ENCODE measurements around the gene BTBD7. TPM values are rescaled to one million over a fixed set of nuclear protein-coding genes. Genes with fewer than 3 reads are reported as not detected.

BTBD7 gene
- total and polyA plus RNA-seq, 2 of the 4 experiments (the other 2 are of a cell fraction), result 11.9 to 30.5 TPM

DNA sequence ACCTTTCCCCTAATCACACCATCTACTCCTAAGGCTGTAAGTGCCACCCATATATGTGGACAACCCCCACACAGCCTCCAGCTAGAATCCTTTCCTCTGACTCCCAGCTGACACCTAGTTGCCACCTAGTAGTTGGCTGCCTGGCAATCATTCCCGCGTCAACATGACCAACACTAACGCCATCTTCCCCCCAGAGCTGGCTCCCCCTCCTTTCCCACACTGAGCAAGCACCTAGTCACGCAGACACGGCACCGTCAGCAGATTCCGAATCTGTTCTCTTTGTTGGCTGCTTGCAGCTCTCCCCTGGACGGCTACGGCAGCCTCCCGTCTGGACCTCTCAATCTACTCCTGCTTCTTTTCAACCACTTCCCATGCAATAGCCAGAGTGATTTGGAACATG lies 98.0 kb downstream of the BTBD7 start:
- dilution Hi-C loops (cut with HindIII; ENCODE audit: low sequenced_read_pairs, unreplicated experiment), result no loop called here
- in situ Hi-C loops (cut with MboI; ENCODE audit: low sequenced_read_pairs), result no loop called here
- Histone ChIP-seq H3K36me3 (ENCODE audit: control insufficient read depth, insufficient read depth, low read length) (no peaks in the 10 kb centered on the region; the same call in 1 of the 2 replicates), H3K4me2 (ENCODE audit: low read depth, low read length) (no peak overlapping the region), H3K27ac (ENCODE audit: insufficient read depth, low read length) (no peak overlapping the region), H3K9ac (ENCODE audit: low read depth, low read length) (no peak overlapping the region), H2AFZ (replicated peaks; ENCODE audit: low read length, poor library complexity) (peak overlapping the region; percentile 24), H2BK120ac (ENCODE audit: low read depth, low read length) (no peak overlapping the region), H3K9me1 (ENCODE audit: insufficient read depth, low read length) (peaks cover 15% of the 10 kb centered on the region; the same call in 1 of the 2 replicates), H3K56ac (ENCODE audit: extremely low read depth, insufficient read depth, low read length) (no peak overlapping the region), H3K27me3 (ENCODE audit: control insufficient read depth, insufficient read depth, low read length) (no peaks in the 10 kb centered on the region), H2AK5ac (ENCODE audit: low read depth, low read length) (no peak overlapping the region; the same call in 1 of the 2 replicates), H3K4me3 (ENCODE audit: insufficient read depth, low read depth, low read length) (no peak overlapping the region), H3K23ac (ENCODE audit: low read depth, low read length) (no peak overlapping the region), H2BK15ac (ENCODE audit: low read depth, low read length) (no peak overlapping the region), H3K79me1 (ENCODE audit: low read depth in 1 of 2, low read length in 2 of 2) (peaks cover 5 to 6% of the 10 kb centered on the region in 2 experiments; a peak in 3 of 4 replicates), H3K4me1 (ENCODE audit: control insufficient read depth, insufficient read depth, low read length) (peaks cover 4% of the 10 kb centered on the region), H3K9me3 (ENCODE audit: control insufficient read depth, insufficient read depth, low read length) (no peaks in the 10 kb centered on the region), H4K91ac (ENCODE audit: insufficient read depth, low read depth, low read length) (no peak overlapping the region), H4K8ac (ENCODE audit: low read depth in 2 of 2, low read length in 2 of 2) (no peak overlapping the region), H2BK5ac (ENCODE audit: low read depth, low read length, poor library complexity, severe bottlenecking) (no peak overlapping the region), H2BK20ac (ENCODE audit: low read depth, low read length) (no peak overlapping the region), H2AK9ac (replicated peaks; ENCODE audit: low read depth, low read length, poor library complexity) (peak overlapping the region; percentile 46), H4K5ac (ENCODE audit: low read depth, low read length) (no peak overlapping the region), H3K18ac (ENCODE audit: low read depth, low read length) (no peak overlapping the region), H3K4ac (ENCODE audit: low read depth, low read length) (no peak overlapping the region; the same call in 1 of the 2 replicates), H4K20me1 (ENCODE audit: insufficient read depth, low read length) (no peaks in the 10 kb centered on the region), H3K14ac (replicated peaks; ENCODE audit: low read depth, low read length) (0 out of 2 replicates have a peak overlapping the region, but pooled peaks have one; percentile 16)
- ATAC-seq (ENCODE audit: low read depth), result no peak; the same call in 1 of the 2 replicates
- no TSS peak for BruUV-seq (replicated peaks)
- CTCF ChIA-PET, result no interaction called here
- peak; percentile 85 for DNase-seq
- WGBS, 2 experiments (ENCODE audit: extremely low coverage in 2 of 2, insufficient read length in 1 of 2), result 68% methylated on average over 3 of the region's 10 CpGs; no CpG with 5 or more reads in 1 of the 2 experiments
- intact Hi-C loops (cut with micrococcal nuclease), result loop anchor here (1.0 to 2.0 kb wide), 2 partner anchors 308 to 385 kb away; no protein-coding TSS in a partner anchor
- POLR2A ChIA-PET (ENCODE audit: unreplicated experiment), result no interaction called here
- TF ChIP-seq, protein P1, sequence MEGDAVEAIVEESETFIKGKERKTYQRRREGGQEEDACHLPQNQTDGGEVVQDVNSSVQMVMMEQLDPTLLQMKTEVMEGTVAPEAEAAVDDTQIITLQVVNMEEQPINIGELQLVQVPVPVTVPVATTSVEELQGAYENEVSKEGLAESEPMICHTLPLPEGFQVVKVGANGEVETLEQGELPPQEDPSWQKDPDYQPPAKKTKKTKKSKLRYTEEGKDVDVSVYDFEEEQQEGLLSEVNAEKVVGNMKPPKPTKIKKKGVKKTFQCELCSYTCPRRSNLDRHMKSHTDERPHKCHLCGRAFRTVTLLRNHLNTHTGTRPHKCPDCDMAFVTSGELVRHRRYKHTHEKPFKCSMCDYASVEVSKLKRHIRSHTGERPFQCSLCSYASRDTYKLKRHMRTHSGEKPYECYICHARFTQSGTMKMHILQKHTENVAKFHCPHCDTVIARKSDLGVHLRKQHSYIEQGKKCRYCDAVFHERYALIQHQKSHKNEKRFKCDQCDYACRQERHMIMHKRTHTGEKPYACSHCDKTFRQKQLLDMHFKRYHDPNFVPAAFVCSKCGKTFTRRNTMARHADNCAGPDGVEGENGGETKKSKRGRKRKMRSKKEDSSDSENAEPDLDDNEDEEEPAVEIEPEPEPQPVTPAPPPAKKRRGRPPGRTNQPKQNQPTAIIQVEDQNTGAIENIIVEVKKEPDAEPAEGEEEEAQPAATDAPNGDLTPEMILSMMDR (conservative IDR thresholded peaks at IDR 0.05; ENCODE audit: low read depth, low read length), result no peak
- TF ChIP-seq CEBPB (IDR thresholded peaks at IDR 0.05; ENCODE audit: low read depth, low read length) (no peak), BHLHE40 (IDR thresholded peaks at IDR 0.05; ENCODE audit: low read depth, low read length) (no peak), MAZ (IDR thresholded peaks at IDR 0.05; ENCODE audit: borderline replicate concordance, low read depth, low read length) (0 out of 2 replicates have a peak, but pooled peaks have one; percentile 35), RFX5 (IDR thresholded peaks at IDR 0.05; ENCODE audit: low read depth, low read length) (no peak), SMC3 (IDR thresholded peaks at IDR 0.05; ENCODE audit: low read depth, low read length) (no peak), POLR2A (IDR thresholded peaks at IDR 0.05; ENCODE audit: low read depth, low read length) (no peak), RCOR1 (IDR thresholded peaks at IDR 0.05; ENCODE audit: insufficient replicate concordance, low read length) (no peak), RAD21 (IDR thresholded peaks at IDR 0.05; ENCODE audit: low read length) (no peak), MAFK (IDR thresholded peaks at IDR 0.05; ENCODE audit: low read depth, low read length) (peak; percentile 80), CHD1 (IDR thresholded peaks at IDR 0.05; ENCODE audit: low read depth, low read length) (no peak), MXI1 (IDR thresholded peaks at IDR 0.05; ENCODE audit: borderline replicate concordance, low read depth, low read length) (no peak), FOS (IDR thresholded peaks at IDR 0.05; ENCODE audit: low read depth, low read length) (peak; percentile 61), NFE2L2 (IDR thresholded peaks at IDR 0.05; ENCODE audit: low read depth, low read length) (0 out of 2 replicates have a peak, but pooled peaks have one; percentile 48)
- TF ChIP-seq, protein P2, sequence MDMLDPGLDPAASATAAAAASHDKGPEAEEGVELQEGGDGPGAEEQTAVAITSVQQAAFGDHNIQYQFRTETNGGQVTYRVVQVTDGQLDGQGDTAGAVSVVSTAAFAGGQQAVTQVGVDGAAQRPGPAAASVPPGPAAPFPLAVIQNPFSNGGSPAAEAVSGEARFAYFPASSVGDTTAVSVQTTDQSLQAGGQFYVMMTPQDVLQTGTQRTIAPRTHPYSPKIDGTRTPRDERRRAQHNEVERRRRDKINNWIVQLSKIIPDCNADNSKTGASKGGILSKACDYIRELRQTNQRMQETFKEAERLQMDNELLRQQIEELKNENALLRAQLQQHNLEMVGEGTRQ (IDR thresholded peaks at IDR 0.05; ENCODE audit: low read depth, low read length), result no peak
- TF ChIP-seq, protein P3, sequence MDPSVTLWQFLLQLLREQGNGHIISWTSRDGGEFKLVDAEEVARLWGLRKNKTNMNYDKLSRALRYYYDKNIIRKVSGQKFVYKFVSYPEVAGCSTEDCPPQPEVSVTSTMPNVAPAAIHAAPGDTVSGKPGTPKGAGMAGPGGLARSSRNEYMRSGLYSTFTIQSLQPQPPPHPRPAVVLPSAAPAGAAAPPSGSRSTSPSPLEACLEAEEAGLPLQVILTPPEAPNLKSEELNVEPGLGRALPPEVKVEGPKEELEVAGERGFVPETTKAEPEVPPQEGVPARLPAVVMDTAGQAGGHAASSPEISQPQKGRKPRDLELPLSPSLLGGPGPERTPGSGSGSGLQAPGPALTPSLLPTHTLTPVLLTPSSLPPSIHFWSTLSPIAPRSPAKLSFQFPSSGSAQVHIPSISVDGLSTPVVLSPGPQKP (IDR thresholded peaks at IDR 0.05; ENCODE audit: borderline replicate concordance, low read depth, low read length), result no peak

All from IMR-90 (cell line).